Middle frontal gyrus (tissue), 1 donor: ENCODE results near the gene CCDC106.

Experiments
- DNase-seq: peaks from one replicate; pipeline ENCODE4 v3.0.0-alpha.2; 2015; ENCODE audit warnings: low spot score; ENCODE audit errors: extremely low spot score

The CCDC106 gene

DNA sequence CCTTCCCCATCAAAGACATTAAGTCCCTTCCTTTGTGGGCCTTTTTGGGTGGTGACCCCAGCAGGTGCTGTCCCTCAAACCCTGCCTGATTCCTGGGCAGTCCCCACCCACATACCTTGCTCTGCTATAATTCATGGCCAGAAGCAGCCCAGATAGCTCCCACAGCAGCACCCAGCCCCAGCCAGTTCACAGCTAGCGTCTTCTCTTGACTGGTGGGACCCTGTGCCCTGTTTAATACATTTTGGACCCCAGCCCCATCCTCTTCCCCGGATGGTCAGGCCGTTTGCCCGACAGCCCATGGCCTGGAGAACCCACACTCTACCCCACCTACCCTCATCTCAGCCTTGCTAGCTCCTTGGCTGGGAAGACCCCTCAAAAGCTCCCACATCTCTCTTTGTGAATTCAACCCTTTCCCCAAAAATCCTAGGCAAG lies 2.1 kb downstream of the CCDC106 start:
- no peak for DNase-seq

- no peak for DNase-seq
These were observed 2.7 kb downstream of the CCDC106 start for GRCh38 chr19:55650602-55651230.

DNA sequence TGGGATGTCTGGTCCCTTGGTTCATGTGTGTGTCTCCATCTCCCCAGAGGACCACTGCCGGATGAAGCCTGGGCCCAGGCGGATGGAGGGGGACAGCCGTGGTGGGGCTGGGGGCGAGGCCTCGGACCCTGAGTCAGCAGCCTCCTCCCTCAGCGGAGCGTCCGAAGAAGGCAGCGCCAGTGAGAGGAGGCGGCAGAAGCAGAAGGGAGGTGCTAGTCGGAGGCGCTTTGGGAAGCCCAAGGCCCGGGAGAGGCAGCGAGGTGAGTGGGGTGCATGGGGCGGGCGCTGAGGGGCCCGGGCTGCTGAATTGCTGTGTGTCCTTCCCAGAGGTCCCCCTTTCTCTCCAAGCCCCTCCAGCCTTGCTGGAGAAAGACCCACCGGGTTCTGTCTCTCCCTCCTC lies 3.2 kb downstream of the CCDC106 start:
- no peak for DNase-seq

DNA sequence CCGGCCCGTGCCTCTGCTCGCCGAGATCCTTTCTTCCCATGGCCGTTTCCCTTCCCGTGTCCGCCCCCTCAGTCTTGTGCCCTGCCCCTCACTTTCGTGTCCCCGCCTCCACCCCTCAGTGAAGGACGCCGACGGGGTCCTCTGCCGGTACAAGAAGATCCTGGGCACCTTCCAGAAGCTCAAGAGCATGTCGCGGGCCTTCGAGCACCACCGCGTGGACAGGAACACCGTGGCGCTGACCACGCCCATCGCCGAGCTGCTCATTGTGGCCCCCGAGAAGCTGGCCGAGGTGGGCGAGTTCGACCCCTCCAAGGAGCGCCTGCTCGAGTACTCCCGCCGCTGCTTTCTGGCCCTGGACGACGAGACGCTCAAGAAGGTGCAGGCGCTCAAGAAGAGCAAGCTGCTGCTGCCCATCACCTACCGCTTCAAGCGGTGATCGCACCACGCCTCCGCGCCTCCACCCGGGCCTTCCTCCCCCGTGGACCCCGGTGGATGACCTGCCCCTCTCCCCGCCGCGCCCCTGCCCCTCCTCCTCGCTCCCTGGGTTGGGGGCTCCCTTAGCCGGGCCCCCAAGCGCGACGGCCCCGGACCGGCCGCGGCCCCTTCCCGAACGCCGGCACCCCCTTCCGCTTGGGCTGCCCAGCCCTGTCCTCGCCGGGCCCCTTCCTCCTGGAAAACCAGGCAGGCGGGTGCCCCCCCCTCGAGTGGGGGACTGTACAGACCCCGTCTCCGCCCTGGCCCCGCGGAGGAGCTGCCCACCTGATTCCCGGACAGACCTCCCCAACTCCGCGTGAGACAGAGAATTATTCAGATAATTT lies 4.5 kb downstream of the CCDC106 start:
- no peak for DNase-seq

- DNase-seq, result peak; percentile 98
These were observed 5.8 kb downstream of the CCDC106 start for GRCh38 chr19:55653651-55654322.

- peak; percentile 98 for DNase-seq
These were observed 6.4 kb downstream of the CCDC106 start for GRCh38 chr19:55654323-55654867.

GRCh38 chr19:55654868-55655647 lies 7.0 kb downstream of the CCDC106 start, which contains the start of gene U2AF2:
Gene U2AF2 (plus strand): TSS chr19:55655035. CDS start chr19:55655105, 70 bp downstream.
- DNase-seq, result peak; percentile 79

DNA sequence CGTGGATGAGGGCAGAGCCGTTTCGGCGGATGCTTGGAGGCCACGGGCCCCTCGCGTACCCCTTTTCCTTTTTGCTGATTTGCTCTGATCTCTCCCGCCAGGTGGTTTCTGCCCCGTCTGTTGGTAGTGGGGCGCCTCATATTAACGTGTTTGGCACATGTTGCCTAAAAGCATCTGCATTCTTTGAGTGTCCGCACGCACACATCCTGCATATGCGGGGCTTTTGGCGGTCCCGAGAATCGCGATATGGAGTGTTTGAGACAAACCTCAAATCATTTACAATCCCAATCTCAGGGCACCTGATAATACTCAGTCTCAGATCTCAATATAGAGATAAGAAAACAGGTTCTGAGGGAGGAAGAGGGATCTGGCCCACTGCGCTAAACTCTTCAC lies 7.6 kb downstream of the CCDC106 start:
- DNase-seq, result no peak

GRCh38 chr19:55656552-55656951 lies 8.5 kb downstream of the CCDC106 start:
- DNase-seq, result no peak

- no peak for DNase-seq
These were observed 9.2 kb downstream of the CCDC106 start for GRCh38 chr19:55656988-55657747.

- no peak for DNase-seq
These were observed 10.9 kb downstream of the CCDC106 start for GRCh38 chr19:55658846-55659459.

- no peak for DNase-seq
These were observed 11.8 kb downstream of the CCDC106 start for GRCh38 chr19:55659822-55660221.

DNA sequence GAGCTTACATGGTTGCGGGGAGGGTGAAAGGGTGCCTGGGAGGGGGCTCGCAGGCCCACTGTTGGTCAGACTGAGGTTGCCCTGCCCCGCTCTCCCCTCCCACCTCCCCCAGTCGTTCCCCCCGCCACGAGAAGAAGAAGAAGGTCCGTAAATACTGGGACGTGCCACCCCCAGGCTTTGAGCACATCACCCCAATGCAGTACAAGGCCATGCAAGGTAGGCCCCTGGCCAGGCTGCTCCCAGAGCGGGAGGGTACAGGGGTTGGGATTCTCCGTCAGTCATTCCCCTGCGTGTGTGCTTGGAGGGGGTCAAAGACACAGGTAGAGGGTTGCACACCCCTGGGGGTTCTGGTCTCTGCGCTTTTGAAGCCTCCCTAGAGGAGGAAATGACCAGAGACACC lies 12.4 kb downstream of the CCDC106 start:
- no peak for DNase-seq

DNA sequence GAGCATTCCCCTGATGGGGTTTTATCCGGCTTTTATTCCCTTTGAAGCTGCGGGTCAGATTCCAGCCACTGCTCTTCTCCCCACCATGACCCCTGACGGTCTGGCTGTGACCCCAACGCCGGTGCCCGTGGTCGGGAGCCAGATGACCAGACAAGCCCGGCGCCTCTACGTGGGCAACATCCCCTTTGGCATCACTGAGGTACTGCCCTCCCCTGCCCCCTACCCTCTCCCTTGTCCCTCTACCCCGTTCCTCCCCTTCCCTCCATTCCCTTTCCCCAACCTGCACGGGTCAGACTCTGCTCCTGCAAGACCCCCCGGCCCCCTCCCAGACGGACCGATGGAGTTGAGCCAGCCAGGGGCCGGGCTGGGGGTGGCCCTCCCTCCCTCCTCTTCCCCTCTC lies 13.0 kb downstream of the CCDC106 start:
- DNase-seq, result no peak

DNA sequence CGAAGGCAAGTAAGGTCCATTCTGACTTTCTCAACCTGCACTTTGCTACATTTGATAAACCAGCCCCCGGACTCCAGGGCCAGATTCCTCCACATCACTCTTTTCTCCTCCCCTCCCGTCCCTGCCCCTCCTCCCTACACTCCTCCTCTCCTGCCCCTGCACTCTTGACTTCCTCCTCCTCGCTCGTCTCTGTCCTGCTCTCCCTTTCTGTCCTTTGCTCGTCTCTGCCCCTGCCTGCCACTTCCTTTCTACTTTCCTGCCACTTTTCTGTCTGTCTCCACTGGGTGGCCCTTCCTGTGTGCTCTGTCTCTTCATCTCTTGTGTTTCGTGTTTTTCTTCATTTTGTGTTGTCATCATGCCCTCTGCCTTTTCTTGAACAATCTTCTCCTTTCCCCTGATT lies 13.8 kb downstream of the CCDC106 start:
- no peak for DNase-seq

DNA sequence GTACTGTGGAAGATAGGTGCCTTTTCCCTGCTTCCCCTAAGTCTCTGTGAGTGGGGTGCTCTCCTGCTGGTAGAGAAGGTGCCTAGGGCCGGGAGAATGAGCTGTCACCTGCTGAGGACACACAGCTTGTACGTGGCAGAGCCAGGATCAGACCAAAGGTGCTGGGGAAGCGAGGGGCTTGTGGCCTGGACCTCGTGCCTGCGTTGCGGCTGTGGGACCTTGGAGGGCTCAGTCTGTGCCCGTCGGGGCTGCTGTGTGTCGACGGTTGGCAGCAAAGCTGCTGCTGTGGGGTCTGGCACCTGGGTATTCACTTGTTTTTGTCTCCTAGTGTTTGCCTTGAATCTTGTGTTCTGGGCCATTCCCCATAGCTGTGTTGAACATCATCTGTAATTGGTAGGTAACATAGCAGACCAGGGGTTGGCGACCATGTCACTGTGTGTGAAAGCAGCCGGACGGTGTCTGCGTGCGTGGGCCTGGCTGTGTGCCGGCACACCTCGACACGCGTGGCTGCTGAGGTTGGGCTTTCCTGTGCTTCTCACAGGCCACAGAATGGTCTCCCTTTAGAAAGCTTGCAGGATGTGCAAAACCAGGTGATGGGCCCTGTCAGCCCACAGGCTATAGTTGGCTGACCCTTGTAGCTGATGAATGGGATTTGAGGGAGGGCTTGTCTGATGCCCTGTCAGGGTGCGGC lies 16.0 kb downstream of the CCDC106 start:
- no peak for DNase-seq

- no peak for DNase-seq
These were observed 18.5 kb downstream of the CCDC106 start for GRCh38 chr19:55666343-55667005.

DNA sequence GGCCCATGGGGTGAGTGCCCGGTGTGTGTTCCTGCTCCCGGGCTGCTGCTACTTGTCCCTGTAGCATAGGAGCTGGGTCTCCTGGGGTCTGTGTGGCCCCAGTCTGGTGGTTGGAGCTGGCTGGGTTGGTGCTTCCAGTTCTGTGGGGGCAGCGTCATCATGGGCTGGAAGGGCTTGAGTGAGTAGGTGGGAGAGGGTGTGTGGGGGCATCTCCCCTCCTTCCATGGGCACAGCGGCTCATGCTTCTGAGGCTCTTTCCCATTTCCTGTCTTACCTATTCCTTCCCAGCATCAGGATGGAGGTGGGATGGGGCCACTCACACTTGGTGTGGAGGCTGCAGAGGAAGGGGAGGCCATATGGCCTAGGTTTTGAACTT lies 19.0 kb downstream of the CCDC106 start:
- DNase-seq, result no peak

DNA sequence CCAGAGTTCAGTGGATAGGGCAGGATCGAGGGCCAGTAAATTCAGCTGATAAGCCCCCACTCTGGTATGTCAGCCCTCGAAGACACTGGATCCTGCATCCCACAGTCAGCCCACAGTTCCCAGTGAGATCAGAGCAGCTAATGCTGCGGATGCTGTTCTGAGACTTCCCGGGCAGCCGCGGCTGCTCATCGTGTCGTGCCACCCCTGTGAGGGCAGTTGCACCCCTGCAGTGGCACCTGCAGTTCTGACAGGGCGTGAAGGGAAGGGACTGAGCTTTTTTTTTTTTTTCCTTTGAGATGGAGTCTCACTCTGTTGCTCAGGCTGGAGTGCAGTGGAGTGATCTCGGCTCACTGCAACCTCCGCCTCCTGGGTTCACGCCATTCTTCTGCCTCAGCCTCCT lies 19.5 kb downstream of the CCDC106 start:
- no peak for DNase-seq
